Thyroid gland (tissue), 4 donors: ENCODE data around the gene SCART1.

Source experiments
- CTCF ChIP-seq, 6 experiments: fragments of 200-600 bp in 3 of 6; fragments of 450-650 bp in 3 of 6; sonication (generic) in 3 of 6; IDR thresholded peaks; one replicate each; pipeline ENCODE4 v1.5.1; 2016 to 2019; ENCODE audit warnings: antibody characterized with exemption in 6 of 6, mild to moderate bottlenecking in 2 of 6, inconsistent platforms in 1 of 6, moderate library complexity in 1 of 6
- POLR2A ChIP-seq, 2 donors: fragments of 450-650 bp; IDR thresholded peaks; one replicate each; pipeline ENCODE4 v1.6.1; 2017; ENCODE audit warnings: antibody characterized with exemption in 2 of 2, mild to moderate bottlenecking in 2 of 2, moderate library complexity in 1 of 2

GRCh38 chr10:133420028-133420427, 33.7 kb upstream of the SCART1 start:
- TF ChIP-seq CTCF (IDR thresholded peaks at IDR 0.05) (no peak), POLR2A (IDR thresholded peaks at IDR 0.05) (no peak)
